Smooth muscle cell (in vitro differentiated cells): Measurements from ENCODE around the gene SPRED1. TPM values are rescaled to one million over a fixed set of nuclear protein-coding genes. Genes with fewer than 3 reads are reported as not detected.
A peak's percentile ranks its signal among the peaks of the same experiment; 100 is the strongest.

ENCODE experiments used
- DNase-seq: peaks from one replicate; lab custom pipeline; 2025; ENCODE audit not compliant: unreplicated experiment; lab: John Stamatoyannopoulos, UW
- H2AFZ ChIP-seq: fragments of 200-600 bp; sonication (generic); 2 replicates; pipeline ENCODE4 v1.6.0; 2016; ENCODE audit warnings: antibody characterized with exemption, low read depth, mild to moderate bottlenecking
- H3F3A ChIP-seq: fragments of 200-600 bp; sonication (generic); 2 replicates; pipeline ENCODE4 v1.6.0; 2017; ENCODE audit warnings: antibody characterized with exemption, low read depth
- H3K27ac ChIP-seq: fragments of 200-600 bp; sonication (generic); 2 replicates; pipeline ENCODE4 v1.5.1; 2016; ENCODE audit warnings: low read depth, mild to moderate bottlenecking
- H3K27me3 ChIP-seq: fragments of 200-600 bp; sonication (generic); 2 replicates; pipeline ENCODE4 v1.6.1; 2016; ENCODE audit warnings: low read depth, mild to moderate bottlenecking
- H3K36me3 ChIP-seq: fragments of 200-600 bp; sonication (generic); 2 replicates; pipeline ENCODE4 v1.5.1; 2016; ENCODE audit warnings: low read depth
- H3K4me1 ChIP-seq: fragments of 200-600 bp; sonication (generic); 2 replicates; pipeline ENCODE4 v1.5.1; 2016; ENCODE audit warnings: low read depth
- H3K4me2 ChIP-seq: fragments of 200-600 bp; sonication (generic); 2 replicates; pipeline ENCODE4 v1.6.0; 2016; ENCODE audit warnings: mild to moderate bottlenecking
- H3K4me3 ChIP-seq: fragments of 200-600 bp; sonication (generic); 2 replicates; pipeline ENCODE4 v1.5.1; 2016; ENCODE audit warnings: mild to moderate bottlenecking
- H3K79me2 ChIP-seq: fragments of 200-600 bp; sonication (generic); 2 replicates; pipeline ENCODE4 v1.6.0; 2016; ENCODE audit warnings: low read depth, mild to moderate bottlenecking
- H3K9ac ChIP-seq: fragments of 200-600 bp; sonication (generic); 2 replicates; pipeline ENCODE4 v1.6.0; 2016; ENCODE audit warnings: low read depth
- H3K9me3 ChIP-seq: fragments of 200-600 bp; sonication (generic); replicated peaks from 2 replicates; pipeline ENCODE4 v1.5.1; 2016; ENCODE audit warnings: low read depth
- H4K20me1 ChIP-seq: fragments of 200-600 bp; sonication (generic); 2 replicates; pipeline ENCODE4 v1.6.0; 2016; ENCODE audit warnings: low read depth
- CTCF ChIP-seq: fragments of 200-600 bp; sonication (generic); IDR thresholded peaks from 2 replicates; pipeline ENCODE4 v1.5.1; 2017; ENCODE audit warnings: borderline replicate concordance, mild to moderate bottlenecking, antibody characterized with exemption; ENCODE audit not compliant: insufficient read depth, poor library complexity, severe bottlenecking
- WGBS: methylation state at CpG from one replicate; pipeline ENCODE4 v1.1.7; 2016; ENCODE audit warnings: low lambda C conversion rate; 5-methylcytosine and 5-hydroxymethylcytosine counted together
- polyA plus RNA-seq: library from polyadenylated mRNA; unstranded; fragments of >200 nt; fragmentation: Nextera tagmentation; extraction: Ambion mirVana; gene quantifications from 2 replicates; pipeline ENCODE4 v1.2.1, GENCODE V29; 2016
- total RNA-seq: library from RNA; depleted of rRNA; stranded (reverse); fragments of >200 nt; gene quantifications from 2 replicates; pipeline ENCODE4 v1.2.3, GENCODE V29; 2014

The SPRED1 gene
- total and polyA plus RNA-seq, 2 experiments from 2014 or later, result 22.2 to 53.0 TPM

- peak overlapping the region; percentile 65 for H3K27ac ChIP-seq
- H3F3A ChIP-seq, result no peaks in the 10 kb centered on the region
- no peaks in the 10 kb centered on the region for H3K9me3 ChIP-seq
- H3K79me2 ChIP-seq, result no peaks in the 10 kb centered on the region
- H3K4me1 ChIP-seq, result peaks cover 6% of the 10 kb centered on the region
- peak overlapping the region; percentile 28 for H3K9ac ChIP-seq
- no peak for DNase-seq
- H3K4me2 ChIP-seq, result peak overlapping the region; percentile 74
- WGBS, result 51% methylated on average over 10 of the region's 10 CpGs
- H2AFZ ChIP-seq, result peak overlapping the region; percentile 65
- no peak for TF ChIP-seq CTCF
- no peak overlapping the region for H3K4me3 ChIP-seq
- H4K20me1 ChIP-seq, result no peaks in the 10 kb centered on the region
- H3K27me3 ChIP-seq, result no peaks in the 10 kb centered on the region
- H3K36me3 ChIP-seq, result no peaks in the 10 kb centered on the region
Measured at GRCh38 chr15:38378161-38378560, 125.5 kb downstream of the SPRED1 start.

- peak; percentile 6 for DNase-seq
Measured at GRCh38 chr15:38389924-38390542, 137.4 kb downstream of the SPRED1 start.

GRCh38 chr15:38391191-38391590 lies 138.6 kb downstream of the SPRED1 start:
- H3K9me3 ChIP-seq, result no peaks in the 10 kb centered on the region

More at GRCh38 chr15:38389924-38390542, 137.4 kb downstream of the SPRED1 start:
- H3K9ac ChIP-seq, result no peak overlapping the region
- H3K36me3 ChIP-seq, result no peaks in the 10 kb centered on the region
- H3K79me2 ChIP-seq, result no peaks in the 10 kb centered on the region
- WGBS, result 82% methylated on average over 3 of the region's 3 CpGs
- no peak overlapping the region for H3K27ac ChIP-seq
- H3K4me2 ChIP-seq, result no peak overlapping the region
- H3K4me3 ChIP-seq, result no peak overlapping the region
- no peaks in the 10 kb centered on the region for H3K9me3 ChIP-seq
- H2AFZ ChIP-seq, result no peak overlapping the region
- peak; percentile 80 for TF ChIP-seq CTCF
- H3K27me3 ChIP-seq, result no peaks in the 10 kb centered on the region
- no peaks in the 10 kb centered on the region for H3K4me1 ChIP-seq
- no peaks in the 10 kb centered on the region for H3F3A ChIP-seq
- no peaks in the 10 kb centered on the region for H4K20me1 ChIP-seq

More at GRCh38 chr15:38391191-38391590, 138.6 kb downstream of the SPRED1 start:
- TF ChIP-seq CTCF, result no peak
- WGBS, result 70% methylated on average over 2 of the region's 2 CpGs
- Histone ChIP-seq H3F3A (no peaks in the 10 kb centered on the region), H3K27me3 (no peaks in the 10 kb centered on the region), H3K36me3 (no peaks in the 10 kb centered on the region), H3K9ac (no peak overlapping the region), H3K4me2 (no peak overlapping the region), H4K20me1 (no peaks in the 10 kb centered on the region), H3K4me3 (no peak overlapping the region), H2AFZ (no peak overlapping the region), H3K4me1 (no peaks in the 10 kb centered on the region), H3K27ac (no peak overlapping the region), H3K79me2 (no peaks in the 10 kb centered on the region)
- DNase-seq, result no peak
